ENCODE measurements around the gene HRH2.

Gene HRH2

GRCh38 chr5:175668006-175668405, 10.1 kb downstream of the HRH2 start:
- Mint-ChIP-seq H3K36me3 (ENCODE audit: insufficient read depth) (peaks cover 3% of the 10 kb centered on the region), H3K27ac (ENCODE audit: low read depth) (no peak overlapping the region), H3K9me3 (no peaks in the 10 kb centered on the region), H3K4me3 (no peak overlapping the region), H3K4me1 (peaks cover 10% of the 10 kb centered on the region), H3K27me3 (peaks cover 36% of the 10 kb centered on the region)
- ATAC-seq (replicated peaks; ENCODE audit: extremely low read depth, poor library complexity, severe bottlenecking) = no peak
- DNase-seq (ENCODE audit: low spot score in 2 of 2) = no peak

DNA sequence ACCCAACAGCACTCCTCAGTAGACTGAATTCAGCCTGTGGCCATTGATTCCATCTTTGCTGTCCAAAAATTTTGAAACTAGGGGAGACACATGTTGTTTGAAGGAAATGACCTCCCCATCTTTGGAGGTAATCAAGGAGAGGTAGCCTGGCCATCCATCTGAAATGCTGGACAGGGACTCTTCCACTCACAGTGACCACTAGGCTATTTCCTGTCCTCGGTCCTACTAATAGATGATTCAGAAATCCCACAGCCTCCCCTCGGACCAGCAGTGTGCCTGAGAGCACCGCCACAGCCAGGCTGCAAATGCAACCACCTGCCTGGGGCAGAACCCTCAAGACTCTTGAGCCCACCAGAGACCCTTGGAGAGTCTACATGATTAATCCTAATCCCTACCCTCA, 12.5 kb downstream of the HRH2 start:
- Mint-ChIP-seq H3K36me3 (ENCODE audit: insufficient read depth) (peaks cover 2% of the 10 kb centered on the region), H3K27me3 (peaks cover 20% of the 10 kb centered on the region), H3K4me1 (no peaks in the 10 kb centered on the region), H3K9me3 (no peaks in the 10 kb centered on the region), H3K4me3 (no peak overlapping the region), H3K27ac (ENCODE audit: low read depth) (no peak overlapping the region)
- no peak for DNase-seq (ENCODE audit: low spot score in 2 of 2)
- no peak for ATAC-seq (replicated peaks; ENCODE audit: extremely low read depth, poor library complexity, severe bottlenecking)

DNA sequence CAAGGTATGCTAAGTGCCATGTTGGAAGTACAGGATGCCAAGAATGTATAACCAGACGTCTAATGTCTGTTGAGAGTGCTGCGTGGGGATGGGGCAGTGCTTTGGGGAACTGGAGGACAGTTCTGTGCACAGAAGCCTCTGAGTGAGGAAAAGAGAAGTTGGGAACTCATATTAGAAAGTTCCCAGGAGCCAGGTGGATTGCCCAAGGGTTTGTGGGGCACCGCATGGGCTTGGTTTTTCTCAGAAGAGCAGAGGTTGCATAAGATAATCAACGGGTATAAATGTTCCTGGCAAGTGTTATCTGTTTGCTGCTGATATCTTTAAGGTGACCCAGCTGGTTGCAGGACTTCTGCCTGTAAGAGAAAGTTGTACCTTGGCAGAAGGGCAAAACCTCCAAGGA, 13.1 kb downstream of the HRH2 start:
- ATAC-seq (replicated peaks; ENCODE audit: extremely low read depth, poor library complexity, severe bottlenecking) = no peak
- Mint-ChIP-seq H3K4me3 (no peak overlapping the region), H3K9me3 (no peaks in the 10 kb centered on the region), H3K27me3 (peaks cover 18% of the 10 kb centered on the region), H3K36me3 (ENCODE audit: insufficient read depth) (peaks cover 2% of the 10 kb centered on the region), H3K27ac (ENCODE audit: low read depth) (no peak overlapping the region), H3K4me1 (no peaks in the 10 kb centered on the region)
- no peak for DNase-seq (ENCODE audit: low spot score in 2 of 2)

GRCh38 chr5:175672976-175673648, 15.2 kb downstream of the HRH2 start:
- H3K4me3 Mint-ChIP-seq = no peak overlapping the region
- H3K27ac Mint-ChIP-seq (ENCODE audit: low read depth) = no peak overlapping the region
- H3K9me3 Mint-ChIP-seq = no peaks in the 10 kb centered on the region
- DNase-seq (ENCODE audit: low spot score in 2 of 2) (no peak), ATAC-seq (replicated peaks; ENCODE audit: extremely low read depth, poor library complexity, severe bottlenecking) (no peak)
- H3K36me3 Mint-ChIP-seq (ENCODE audit: insufficient read depth) = no peaks in the 10 kb centered on the region
- no peaks in the 10 kb centered on the region for H3K4me1 Mint-ChIP-seq
- H3K27me3 Mint-ChIP-seq = peaks cover 26% of the 10 kb centered on the region

DNA sequence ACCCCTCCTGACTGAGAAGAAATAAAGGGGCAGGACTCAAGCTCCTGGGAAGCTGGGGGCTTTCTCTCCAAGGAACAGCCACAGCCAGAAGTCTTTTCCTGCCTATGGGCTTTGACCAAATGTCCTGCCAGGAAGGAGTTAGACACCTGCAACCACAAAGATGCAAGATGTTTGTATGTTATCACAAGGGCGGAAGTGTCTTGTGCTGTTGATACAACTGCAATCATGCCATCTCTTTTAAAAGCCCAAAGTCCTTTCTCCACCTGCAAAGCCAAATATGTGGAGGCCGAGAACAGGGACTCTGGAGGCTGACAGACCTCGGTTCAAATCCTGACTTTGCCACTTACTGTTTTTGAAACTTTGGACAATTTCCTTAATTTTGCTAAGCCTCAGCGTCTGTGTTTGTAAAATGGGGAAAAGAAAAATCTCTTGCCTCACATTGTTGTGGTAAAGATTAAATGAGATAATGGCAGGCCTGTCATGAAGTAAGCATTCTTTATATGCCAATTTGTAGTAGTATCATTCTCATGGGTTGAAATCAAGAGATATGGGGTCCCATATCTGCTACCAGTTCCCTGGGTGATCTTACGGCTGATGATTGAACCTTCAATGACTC, 17.0 kb downstream of the HRH2 start:
- H3K27ac Mint-ChIP-seq (ENCODE audit: low read depth) = no peak overlapping the region
- peaks cover 27% of the 10 kb centered on the region for H3K27me3 Mint-ChIP-seq

GRCh38 chr5:175675873-175676272, 18.0 kb downstream of the HRH2 start:
- DNase-seq (ENCODE audit: low spot score in 2 of 2) = no peak
- no peak overlapping the region for H3K4me3 Mint-ChIP-seq
- H3K27ac Mint-ChIP-seq (ENCODE audit: low read depth) = no peak overlapping the region
- peaks cover 22% of the 10 kb centered on the region for H3K27me3 Mint-ChIP-seq
- no peaks in the 10 kb centered on the region for H3K9me3 Mint-ChIP-seq
- H3K4me1 Mint-ChIP-seq = no peaks in the 10 kb centered on the region
- no peak for ATAC-seq (replicated peaks; ENCODE audit: extremely low read depth, poor library complexity, severe bottlenecking)
- no peaks in the 10 kb centered on the region for H3K36me3 Mint-ChIP-seq (ENCODE audit: insufficient read depth)

More for the DNA sequence above, 17.0 kb downstream of the HRH2 start:
- Mint-ChIP-seq H3K9me3 (no peaks in the 10 kb centered on the region), H3K4me3 (no peak overlapping the region), H3K4me1 (no peaks in the 10 kb centered on the region), H3K36me3 (ENCODE audit: insufficient read depth) (no peaks in the 10 kb centered on the region)
- ATAC-seq (replicated peaks; ENCODE audit: extremely low read depth, poor library complexity, severe bottlenecking) (no peak), DNase-seq (ENCODE audit: low spot score in 2 of 2) (no peak)

DNA sequence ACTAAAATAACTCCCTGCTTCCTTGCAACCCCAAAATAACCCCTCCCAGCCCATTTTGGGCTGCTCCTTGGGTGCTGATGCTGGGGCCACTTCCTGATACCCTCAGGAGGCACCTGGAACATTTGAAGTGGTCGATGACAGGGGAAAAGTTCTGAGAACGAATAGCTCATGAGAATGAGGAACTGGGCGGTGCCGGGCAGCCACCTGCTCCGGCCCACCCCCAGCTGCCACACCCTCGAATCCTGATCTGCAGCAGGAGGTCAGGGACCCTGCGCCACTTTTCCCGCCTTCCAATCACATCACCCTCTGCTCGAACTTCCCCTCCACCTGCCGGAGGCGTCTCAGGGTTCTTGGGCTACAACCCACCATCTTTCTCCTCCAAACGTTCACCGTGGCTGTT, 19.7 kb downstream of the HRH2 start:
- no peak for ATAC-seq (replicated peaks; ENCODE audit: extremely low read depth, poor library complexity, severe bottlenecking)
- no peak for DNase-seq (ENCODE audit: low spot score in 2 of 2)

DNA sequence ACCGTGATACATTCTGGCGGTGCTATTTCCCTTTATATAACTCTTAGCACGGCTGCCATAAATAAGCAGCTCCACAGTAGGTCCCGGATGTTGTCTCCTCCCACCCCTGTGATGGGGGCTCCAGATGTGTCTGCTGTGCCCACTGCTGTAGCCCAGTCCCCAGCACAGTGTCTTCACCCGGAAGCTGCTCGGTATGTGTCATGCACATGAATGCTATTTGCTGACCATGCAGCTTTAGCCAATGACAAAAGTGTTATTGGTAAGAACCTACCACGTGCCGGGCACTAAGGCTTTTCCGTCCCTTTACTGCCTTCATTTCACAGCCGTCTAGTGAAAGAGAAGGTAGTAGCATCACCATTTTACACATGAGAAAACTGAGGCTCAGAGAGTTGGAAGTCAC, 20.2 kb downstream of the HRH2 start:
- H3K9me3 Mint-ChIP-seq = no peaks in the 10 kb centered on the region
- H3K27me3 Mint-ChIP-seq = peaks cover 9% of the 10 kb centered on the region
- H3K4me3 Mint-ChIP-seq = no peak overlapping the region
- peaks cover 2% of the 10 kb centered on the region for H3K36me3 Mint-ChIP-seq (ENCODE audit: insufficient read depth)
- no peak for DNase-seq (ENCODE audit: low spot score in 2 of 2)
- H3K4me1 Mint-ChIP-seq = no peaks in the 10 kb centered on the region
- no peak overlapping the region for H3K27ac Mint-ChIP-seq (ENCODE audit: low read depth)
- no peak for ATAC-seq (replicated peaks; ENCODE audit: extremely low read depth, poor library complexity, severe bottlenecking)

More for the DNA sequence above, 19.7 kb downstream of the HRH2 start:
- no peaks in the 10 kb centered on the region for H3K9me3 Mint-ChIP-seq
- H3K27me3 Mint-ChIP-seq = peaks cover 12% of the 10 kb centered on the region
- H3K4me3 Mint-ChIP-seq = no peak overlapping the region
- H3K36me3 Mint-ChIP-seq (ENCODE audit: insufficient read depth) = no peaks in the 10 kb centered on the region
- H3K27ac Mint-ChIP-seq (ENCODE audit: low read depth) = no peak overlapping the region
- H3K4me1 Mint-ChIP-seq = no peaks in the 10 kb centered on the region

DNA sequence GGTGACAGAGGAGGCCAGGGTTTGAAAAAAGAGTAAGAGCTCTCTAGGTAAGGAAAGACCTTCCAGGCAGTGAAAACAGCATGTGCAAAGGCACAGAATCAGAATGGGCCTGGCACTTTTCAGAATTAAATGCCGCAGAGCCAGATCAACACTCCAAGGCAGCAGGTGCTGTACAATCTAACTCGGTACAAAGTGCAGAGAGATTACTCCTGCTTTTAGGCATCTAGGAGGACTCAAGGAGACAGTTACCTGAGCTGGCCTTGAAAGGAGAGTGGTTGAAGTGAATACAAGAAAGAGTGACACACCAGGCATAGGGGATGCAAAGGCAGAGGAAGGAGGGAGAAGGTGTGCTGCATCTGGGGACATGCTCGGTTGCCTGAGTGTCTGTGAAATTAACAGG, 21.5 kb downstream of the HRH2 start:
- Mint-ChIP-seq H3K36me3 (ENCODE audit: insufficient read depth) (peaks cover 10% of the 10 kb centered on the region), H3K4me3 (no peak overlapping the region), H3K4me1 (no peaks in the 10 kb centered on the region), H3K27ac (ENCODE audit: low read depth) (no peak overlapping the region), H3K9me3 (no peaks in the 10 kb centered on the region), H3K27me3 (peaks cover 9% of the 10 kb centered on the region)
- DNase-seq (ENCODE audit: low spot score in 2 of 2) (no peak), ATAC-seq (replicated peaks; ENCODE audit: extremely low read depth, poor library complexity, severe bottlenecking) (no peak)

DNA sequence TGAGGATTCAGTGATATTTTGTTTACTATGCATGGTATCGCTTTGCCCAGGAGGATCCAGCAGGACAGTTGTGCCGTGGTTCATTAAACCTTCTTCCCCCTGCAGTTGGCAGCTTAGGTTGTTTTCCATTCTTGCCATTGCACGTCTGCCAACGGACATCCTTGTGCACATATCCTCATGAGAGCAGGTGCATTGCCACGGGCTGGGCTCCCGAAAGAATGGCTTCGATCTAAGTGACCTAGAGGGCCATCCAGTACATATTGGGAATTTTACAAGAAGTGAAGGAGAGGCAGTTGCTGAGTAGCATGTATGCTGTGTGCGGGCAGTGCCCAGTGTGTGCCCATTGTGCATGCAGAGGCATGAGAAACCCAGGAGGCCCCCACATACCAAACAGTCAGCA, 22.1 kb downstream of the HRH2 start:
- DNase-seq (ENCODE audit: low spot score in 2 of 2) (no peak), ATAC-seq (replicated peaks; ENCODE audit: extremely low read depth, poor library complexity, severe bottlenecking) (no peak)
- Mint-ChIP-seq H3K36me3 (ENCODE audit: insufficient read depth) (peaks cover 10% of the 10 kb centered on the region), H3K27me3 (peaks cover 9% of the 10 kb centered on the region), H3K9me3 (no peaks in the 10 kb centered on the region), H3K4me1 (no peaks in the 10 kb centered on the region), H3K4me3 (no peak overlapping the region), H3K27ac (ENCODE audit: low read depth) (no peak overlapping the region)

- ATAC-seq (replicated peaks; ENCODE audit: extremely low read depth, poor library complexity, severe bottlenecking) (no peak), DNase-seq (ENCODE audit: low spot score in 2 of 2) (no peak)
- Mint-ChIP-seq H3K9me3 (no peaks in the 10 kb centered on the region), H3K4me1 (no peaks in the 10 kb centered on the region), H3K27me3 (peaks cover 9% of the 10 kb centered on the region), H3K4me3 (no peak overlapping the region), H3K27ac (ENCODE audit: low read depth) (no peak overlapping the region), H3K36me3 (ENCODE audit: insufficient read depth) (peaks cover 10% of the 10 kb centered on the region)
Observed at GRCh38 chr5:175680463-175680862, 22.6 kb downstream of the HRH2 start.

DNA sequence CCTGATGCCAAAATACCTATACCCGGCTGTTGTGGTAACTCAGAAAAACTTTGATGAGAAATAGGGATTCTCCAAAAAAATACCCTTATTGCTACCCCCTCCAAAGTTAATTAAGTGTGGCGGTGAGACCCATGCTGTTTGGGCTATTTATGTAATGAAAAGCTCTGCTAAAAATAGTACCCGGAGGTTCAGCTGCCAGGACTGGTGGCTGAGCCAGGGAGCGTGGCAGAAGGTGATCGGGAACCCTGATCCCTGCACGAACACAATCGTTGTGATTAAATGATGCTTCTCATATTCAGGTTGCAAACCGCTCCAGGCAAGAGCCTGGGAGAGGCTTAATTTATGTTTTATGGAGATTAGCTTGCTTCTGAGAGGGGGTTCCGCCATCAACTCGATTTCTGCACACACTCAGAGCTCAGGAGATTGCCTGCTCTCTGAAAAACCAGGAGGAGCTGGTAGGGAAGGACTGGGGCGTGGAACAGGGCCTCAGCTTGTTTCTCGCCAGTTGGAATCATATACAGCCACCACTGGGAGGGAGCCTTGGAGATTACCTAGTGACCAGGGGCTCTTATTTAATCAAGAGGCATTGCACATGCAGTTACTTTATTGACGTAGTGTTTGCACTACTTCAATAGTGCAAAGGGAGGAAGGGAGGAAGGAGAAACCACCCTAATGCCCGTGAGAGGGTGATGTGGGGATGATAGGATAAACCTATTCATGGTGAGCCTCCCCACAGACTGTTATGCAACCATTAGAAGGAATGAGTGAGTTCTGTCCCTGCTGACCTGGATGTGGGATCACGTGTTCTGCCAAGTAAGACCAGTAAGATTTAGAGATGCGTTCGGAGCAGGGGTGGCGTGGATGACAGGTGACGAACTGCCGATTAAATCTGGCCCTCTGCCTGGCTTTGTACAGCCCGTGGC, 23.4 kb downstream of the HRH2 start:
- no peak for DNase-seq (ENCODE audit: low spot score in 2 of 2)
- Mint-ChIP-seq H3K27me3 (peaks cover 9% of the 10 kb centered on the region), H3K27ac (ENCODE audit: low read depth) (no peak overlapping the region), H3K9me3 (no peaks in the 10 kb centered on the region), H3K36me3 (ENCODE audit: insufficient read depth) (peaks cover 10% of the 10 kb centered on the region), H3K4me1 (no peaks in the 10 kb centered on the region), H3K4me3 (no peak overlapping the region)
- no peak for ATAC-seq (replicated peaks; ENCODE audit: extremely low read depth, poor library complexity, severe bottlenecking)

GRCh38 chr5:175681968-175682340, 24.1 kb downstream of the HRH2 start:
- no peak for DNase-seq (ENCODE audit: low spot score in 2 of 2)
- no peak overlapping the region for H3K4me3 Mint-ChIP-seq
- H3K27me3 Mint-ChIP-seq = peaks cover 9% of the 10 kb centered on the region
- H3K9me3 Mint-ChIP-seq = no peaks in the 10 kb centered on the region
- H3K4me1 Mint-ChIP-seq = no peaks in the 10 kb centered on the region
- no peak overlapping the region for H3K27ac Mint-ChIP-seq (ENCODE audit: low read depth)
- peaks cover 10% of the 10 kb centered on the region for H3K36me3 Mint-ChIP-seq (ENCODE audit: insufficient read depth)
- no peak for ATAC-seq (replicated peaks; ENCODE audit: extremely low read depth, poor library complexity, severe bottlenecking)
